ENCODE results near the gene ACTL7B. TPM values are rescaled to one million over a fixed set of nuclear protein-coding genes. Genes with fewer than 3 reads are reported as not detected.

The ACTL7B gene
- total RNA-seq, 1 donor from 2014 or later: not detected

- no peaks in the 10 kb centered on the region for H3K36me3 Mint-ChIP-seq (ENCODE audit: low read depth, unreplicated experiment)
- Histone ChIP-seq H3K4me3 (ENCODE audit: insufficient read depth, low read depth, low read length) (no peak overlapping the region), H3K4me2 (ENCODE audit: low read length) (no peak overlapping the region), H3K4me1 (ENCODE audit: insufficient read depth, low read length) (peaks cover 8% of the 10 kb centered on the region), H3K27ac (ENCODE audit: low read depth, low read length) (no peak overlapping the region), H3K9ac (ENCODE audit: low read length) (no peak overlapping the region), H3K79me2 (ENCODE audit: insufficient read depth, low read length) (no peaks in the 10 kb centered on the region), H4K20me1 (ENCODE audit: insufficient read depth, low read length) (no peaks in the 10 kb centered on the region), H2AFZ (ENCODE audit: low read depth, low read length) (no peak overlapping the region), H3K36me3 (ENCODE audit: insufficient read depth, low read length) (no peaks in the 10 kb centered on the region), H3K27me3 (ENCODE audit: insufficient read depth, low read length) (no peaks in the 10 kb centered on the region), H3K9me3 (ENCODE audit: insufficient read depth, low read depth, low read length) (no peaks in the 10 kb centered on the region)
- H3K27me3 Mint-ChIP-seq (ENCODE audit: low read depth, unreplicated experiment): peaks cover 2% of the 10 kb centered on the region
- TF ChIP-seq CTCF (IDR thresholded peaks at IDR 0.05; ENCODE audit: insufficient read depth, low read depth, low read length) (no peak), EZH2 (IDR thresholded peaks at IDR 0.05; ENCODE audit: insufficient read depth, low read length) (no peak)
- DNase-seq (ENCODE audit: low read depth): no peak
- H3K9me3 Mint-ChIP-seq (ENCODE audit: unreplicated experiment): no peaks in the 10 kb centered on the region
- no peak overlapping the region for H3K4me3 Mint-ChIP-seq (ENCODE audit: unreplicated experiment)
- FAIRE-seq: no peak
- H3K27ac Mint-ChIP-seq (ENCODE audit: unreplicated experiment): no peak overlapping the region
- peaks cover 8% of the 10 kb centered on the region for H3K4me1 Mint-ChIP-seq (ENCODE audit: low read depth, unreplicated experiment)
These were observed 19.5 kb downstream of the ACTL7B start for GRCh38 chr9:108836319-108836718.

GRCh38 chr9:108835831-108836230 lies 20.0 kb downstream of the ACTL7B start:
- no peaks in the 10 kb centered on the region for H3K79me2 ChIP-seq (ENCODE audit: insufficient read depth, low read length)
- H3K27me3 ChIP-seq (ENCODE audit: insufficient read depth, low read length): no peaks in the 10 kb centered on the region
- no peak for DNase-seq (ENCODE audit: low read depth)
- H3K4me1 ChIP-seq (ENCODE audit: insufficient read depth, low read length): peaks cover 8% of the 10 kb centered on the region
- Mint-ChIP-seq H3K4me1 (ENCODE audit: low read depth, unreplicated experiment) (peaks cover 8% of the 10 kb centered on the region), H3K27me3 (ENCODE audit: low read depth, unreplicated experiment) (peaks cover 3% of the 10 kb centered on the region), H3K4me3 (ENCODE audit: unreplicated experiment) (no peak overlapping the region), H3K27ac (ENCODE audit: unreplicated experiment) (no peak overlapping the region), H3K9me3 (ENCODE audit: unreplicated experiment) (no peaks in the 10 kb centered on the region), H3K36me3 (ENCODE audit: low read depth, unreplicated experiment) (no peaks in the 10 kb centered on the region)
- no peak overlapping the region for H3K27ac ChIP-seq (ENCODE audit: low read depth, low read length)
- H3K4me3 ChIP-seq (ENCODE audit: insufficient read depth, low read depth, low read length): no peak overlapping the region
- no peak overlapping the region for H3K9ac ChIP-seq (ENCODE audit: low read length)
- no peak for TF ChIP-seq CTCF (IDR thresholded peaks at IDR 0.05; ENCODE audit: insufficient read depth, low read depth, low read length)
- no peak for TF ChIP-seq EZH2 (IDR thresholded peaks at IDR 0.05; ENCODE audit: insufficient read depth, low read length)
- no peak overlapping the region for H3K4me2 ChIP-seq (ENCODE audit: low read length)
- no peak overlapping the region for H2AFZ ChIP-seq (ENCODE audit: low read depth, low read length)
- no peaks in the 10 kb centered on the region for H3K36me3 ChIP-seq (ENCODE audit: insufficient read depth, low read length)
- H4K20me1 ChIP-seq (ENCODE audit: insufficient read depth, low read length): no peaks in the 10 kb centered on the region
- FAIRE-seq: no peak
- H3K9me3 ChIP-seq (ENCODE audit: insufficient read depth, low read depth, low read length): no peaks in the 10 kb centered on the region

- Histone ChIP-seq H3K4me2 (ENCODE audit: low read length) (no peak overlapping the region), H3K27ac (ENCODE audit: low read depth, low read length) (no peak overlapping the region), H2AFZ (ENCODE audit: low read depth, low read length) (no peak overlapping the region), H3K36me3 (ENCODE audit: insufficient read depth, low read length) (no peaks in the 10 kb centered on the region), H3K4me3 (ENCODE audit: insufficient read depth, low read depth, low read length) (no peak overlapping the region), H3K9me3 (ENCODE audit: insufficient read depth, low read depth, low read length) (no peaks in the 10 kb centered on the region), H3K9ac (ENCODE audit: low read length) (no peak overlapping the region), H4K20me1 (ENCODE audit: insufficient read depth, low read length) (no peaks in the 10 kb centered on the region), H3K4me1 (ENCODE audit: insufficient read depth, low read length) (peaks cover 8% of the 10 kb centered on the region), H3K79me2 (ENCODE audit: insufficient read depth, low read length) (no peaks in the 10 kb centered on the region), H3K27me3 (ENCODE audit: insufficient read depth, low read length) (no peaks in the 10 kb centered on the region)
- Mint-ChIP-seq H3K4me3 (ENCODE audit: unreplicated experiment) (no peak overlapping the region), H3K4me1 (ENCODE audit: low read depth, unreplicated experiment) (peaks cover 10% of the 10 kb centered on the region), H3K36me3 (ENCODE audit: low read depth, unreplicated experiment) (peaks cover 2% of the 10 kb centered on the region), H3K9me3 (ENCODE audit: unreplicated experiment) (no peaks in the 10 kb centered on the region), H3K27ac (ENCODE audit: unreplicated experiment) (no peak overlapping the region), H3K27me3 (ENCODE audit: low read depth, unreplicated experiment) (peaks cover 7% of the 10 kb centered on the region)
- no peak for DNase-seq (ENCODE audit: low read depth)
- TF ChIP-seq CTCF (IDR thresholded peaks at IDR 0.05; ENCODE audit: insufficient read depth, low read depth, low read length): no peak
- TF ChIP-seq EZH2 (IDR thresholded peaks at IDR 0.05; ENCODE audit: insufficient read depth, low read length): no peak
- FAIRE-seq: no peak
These were observed 20.7 kb downstream of the ACTL7B start for GRCh38 chr9:108834959-108835665.
